K562 (cell line): Measurements from ENCODE around the gene CASD1. TPM values are rescaled to one million over a fixed set of nuclear protein-coding genes. Genes with fewer than 3 reads are reported as not detected.

Experiments used
- ATAC-seq: fragments of 200-7000 bp; cut with Tn5 transposase; 3 replicates; pipeline ENCODE4 v1.9.1; 2020; ENCODE audit warnings: moderate library complexity
- BruUV-seq: library from RNA; stranded (reverse); fragments of 400-500 nt; replicated peaks from 2 replicates; lab custom pipeline; 2021; lab: Mats Ljungman, UMichigan
- CTCF ChIA-PET: fragments of 300-600 bp; formaldehyde crosslinking; extraction: SDS; loops from one replicate; lab custom pipeline; 2021; ENCODE audit warnings: low intra/inter-chr PET ratio; lab: Yijun Ruan, JAX
- POLR2A ChIA-PET: fragments of 300-600, 350-650 bp; sonication (Branson Sonifier 250); formaldehyde crosslinking; extraction: SDS; loops from one replicate; lab custom pipeline; 2021; ENCODE audit warnings: antibody characterized with exemption, inconsistent platforms; lab: Yijun Ruan, JAX
- DNase-seq, 4 experiments: peaks; one replicate each; pipeline versions ENCODE4 v3.0.0 to v3.0.0-alpha.2; 2011 to 2018; ENCODE audit warnings: low spot score in 3 of 4, mixed read lengths in 3 of 4; ENCODE audit errors: extremely low read depth in 1 of 4
- FAIRE-seq: peaks from 2 replicates; lab custom pipeline; 2011; peaks lifted over from hg19 to GRCh38; lab: Jason Lieb, UNC
- H2AFZ ChIP-seq: 2 replicates; pipeline ENCODE4 v1.6.0; 2011; ENCODE audit warnings: low read depth, low read length, control low read depth, inconsistent platforms
- H3K27ac ChIP-seq: fragments of 200-600 bp; 3 replicates; pipeline ENCODE4 v1.8.0; 2011; ENCODE audit warnings: low read depth, mild to moderate bottlenecking, control low read depth, inconsistent platforms, low read length, moderate library complexity, mixed read lengths; ENCODE audit errors: extremely low read depth
- H3K27me3 ChIP-seq, 2 experiments: fragments of 300-600 bp in 1 of 2; 2 replicates in 1 of 2; 3 replicates in 1 of 2; pipeline versions ENCODE4 v1.6.0 to v1.8.0; 2011; ENCODE audit warnings: inconsistent platforms in 2 of 2, low read length in 2 of 2, mild to moderate bottlenecking in 1 of 2, mixed read lengths in 1 of 2, moderate library complexity in 1 of 2; ENCODE audit not compliant: control insufficient read depth in 2 of 2, insufficient read depth in 2 of 2
- H3K36me3 ChIP-seq: fragments of 300-600 bp; 3 replicates; pipeline ENCODE4 v1.8.0; 2011; ENCODE audit warnings: mild to moderate bottlenecking, low read length, inconsistent platforms; ENCODE audit not compliant: control insufficient read depth, insufficient read depth
- H3K4me1 ChIP-seq, 2 experiments: fragments of 200-600 bp in 1 of 2; replicated peaks in 1 of 2; 2 replicates in 1 of 2; 3 replicates in 1 of 2; pipeline versions ENCODE4 v1.5.1 to v1.8.0; 2011; ENCODE audit warnings: inconsistent platforms in 2 of 2, low read length in 2 of 2, mild to moderate bottlenecking in 1 of 2, mixed read lengths in 1 of 2, moderate library complexity in 1 of 2; ENCODE audit not compliant: control insufficient read depth in 2 of 2, insufficient read depth in 2 of 2
- H3K4me2 ChIP-seq: 2 replicates; pipeline ENCODE4 v1.6.1; 2011; ENCODE audit warnings: low read length, control low read depth, inconsistent platforms, mixed read lengths; ENCODE audit not compliant: insufficient read depth
- H3K4me3 ChIP-seq: fragments of 200-600 bp; sonication (generic), shearing (Covaris generic); 2 replicates; pipeline ENCODE4 v1.5.1; 2016; ENCODE audit warnings: control low read depth, inconsistent platforms
- H3K79me2 ChIP-seq: fragments of 200-600 bp; 3 replicates; pipeline ENCODE4 v1.8.0; 2011; ENCODE audit warnings: low read length, inconsistent platforms; ENCODE audit not compliant: control insufficient read depth, insufficient read depth
- H3K9ac ChIP-seq, 2 experiments: 2 replicates each; pipeline versions ENCODE4 v1.6.0 to v1.6.1; 2011; ENCODE audit warnings: low read depth in 2 of 2, low read length in 2 of 2, control low read depth in 1 of 2, inconsistent platforms in 1 of 2, mild to moderate bottlenecking in 1 of 2, mixed read lengths in 1 of 2; ENCODE audit not compliant: insufficient read depth in 1 of 2
- H3K9me1 ChIP-seq: one replicate; pipeline ENCODE4 v1.6.0; 2011; ENCODE audit warnings: inconsistent platforms, mild to moderate bottlenecking, low read length, moderate library complexity; ENCODE audit not compliant: control insufficient read depth, insufficient read depth
- H3K9me3 ChIP-seq: replicated peaks from 2 replicates; pipeline ENCODE4 v1.5.1; 2011; ENCODE audit warnings: low read depth, low read length, inconsistent platforms; ENCODE audit not compliant: control insufficient read depth, insufficient read depth
- H4K20me1 ChIP-seq: replicated peaks from 2 replicates; pipeline ENCODE4 v1.6.1; 2011; ENCODE audit warnings: low read length, inconsistent platforms, mixed read lengths; ENCODE audit not compliant: control insufficient read depth, insufficient read depth
- FOXM1 ChIP-seq, 2 experiments: fragments of 450-650 bp in 1 of 2; sonication (generic) in 1 of 2; formaldehyde crosslinking in 1 of 2; IDR thresholded peaks; 2 replicates each; pipeline versions ENCODE4 v1.6.1 to v1.9.0; 2017 to 2022; ENCODE audit warnings: low read depth in 2 of 2, mild to moderate bottlenecking in 2 of 2, missing genetic modification reagents in 1 of 2, moderate library complexity in 1 of 2
- GATA2 ChIP-seq: sonication (generic); formaldehyde crosslinking; IDR thresholded peaks from 2 replicates; pipeline ENCODE4 v1.4.0; 2020; ENCODE audit warnings: mild to moderate bottlenecking, missing genetic modification reagents
- SNRNP70 ChIP-seq: fragments of 200-400 bp; formaldehyde crosslinking; optimal IDR thresholded peaks from 2 replicates; pipeline ENCODE3; 2017; ENCODE audit warnings: low read depth, low read length
- TAF15 ChIP-seq: fragments of 200-400 bp; formaldehyde crosslinking; IDR thresholded peaks from 2 replicates; pipeline ENCODE4 v1.6.1; 2017; ENCODE audit warnings: mild to moderate bottlenecking, low read depth, low read length, moderate library complexity
- TBL1XR1 ChIP-seq, 2 experiments: IDR thresholded peaks; 2 replicates each; pipeline ENCODE4 v1.6.1; 2012; ENCODE audit warnings: improper control_type of control experiment in 2 of 2, low read length in 2 of 2, mild to moderate bottlenecking in 1 of 2
- TCF7L2 ChIP-seq: fragments of 150-350 bp; IDR thresholded peaks from 2 replicates; pipeline ENCODE4 v1.6.1; 2016; ENCODE audit warnings: low read depth, mild to moderate bottlenecking, low read length, moderate library complexity
- ZNF197 ChIP-seq: fragments of 200-800 bp; sonication (Bioruptor generic); IDR thresholded peaks from 2 replicates; pipeline ENCODE4 v1.6.1; 2016; ENCODE audit warnings: low read depth, missing genetic modification characterization, missing compliant biosample characterization
- WGBS: fragments of 100-300 bp; shearing (Covaris generic); methylation state at CpG from one replicate; pipeline ENCODE4 v1.1.6; 2016; ENCODE audit warnings: low coverage, mixed read lengths; ENCODE audit not compliant: insufficient coverage; ENCODE audit errors: missing lambda C conversion rate; 5-methylcytosine and 5-hydroxymethylcytosine counted together
- in situ Hi-C: fragments of 300-500 bp; cut with MboI; formaldehyde crosslinking; loops from 4 replicates; pipeline ENCODE4 v1.15.0; 2018; ENCODE audit warnings: inconsistent platforms, mixed read lengths
- intact Hi-C: fragments of 100-400 bp; cut with micrococcal nuclease; formaldehyde crosslinking; loops from 2 replicates; pipeline ENCODE4 v1.14.2; 2022
- polyA plus RNA-seq, 8 experiments: library from polyadenylated mRNA; depleted of rRNA in 4 of 8; stranded (reverse) in 5 of 8; unstranded in 3 of 8; fragments of >200 nt; fragmentation: Nextera tagmentation in 2 of 8; fragmentation: Illumina TruSeq in 1 of 8; extraction: Ambion mirVana in 2 of 8; extraction: Trizol in 1 of 8; gene quantifications; 2 replicates each; pipeline versions ENCODE4 v1.2.1 to v1.2.3, GENCODE V29; 2011 to 2014; ENCODE audit warnings: inconsistent platforms in 1 of 8, missing spikeins in 1 of 8
- total RNA-seq, 7 experiments: library from RNA; depleted of rRNA in 6 of 7; stranded (reverse); fragments of >200 nt in 6 of 7; fragmentation: Illumina TruSeq in 2 of 7; extraction: Trizol in 2 of 7; gene quantifications; 2 replicates each; pipeline versions ENCODE4 v1.2.1 to v1.2.3, GENCODE V29; 2011 to 2021; ENCODE audit warnings: low replicate concordance in 1 of 7
- TF ChIP-seq, protein P1 (sequence below): sonication (generic); formaldehyde crosslinking; IDR thresholded peaks from 2 replicates; pipeline ENCODE4 v1.8.0; 2022; ENCODE audit warnings: mild to moderate bottlenecking, missing genetic modification reagents
- TF ChIP-seq, protein P2 (sequence below): fragments of 450-650 bp; IDR thresholded peaks from 2 replicates; pipeline ENCODE4 v1.6.1; 2014; ENCODE audit warnings: low read depth, mild to moderate bottlenecking, moderate library complexity, borderline replicate concordance
- TF ChIP-seq, protein P3 (sequence below): fragments of 250-450 bp; sonication (Bioruptor Pico); IDR thresholded peaks from 2 replicates; pipeline ENCODE4 v1.5.0; 2021

The CASD1 gene
- total and polyA plus RNA-seq, 9 of the 15 experiments (the other 6 are each of a cell fraction or from before 2014, with no cell fraction given): 1.2 to 8.2 (median 4.8) TPM

DNA sequence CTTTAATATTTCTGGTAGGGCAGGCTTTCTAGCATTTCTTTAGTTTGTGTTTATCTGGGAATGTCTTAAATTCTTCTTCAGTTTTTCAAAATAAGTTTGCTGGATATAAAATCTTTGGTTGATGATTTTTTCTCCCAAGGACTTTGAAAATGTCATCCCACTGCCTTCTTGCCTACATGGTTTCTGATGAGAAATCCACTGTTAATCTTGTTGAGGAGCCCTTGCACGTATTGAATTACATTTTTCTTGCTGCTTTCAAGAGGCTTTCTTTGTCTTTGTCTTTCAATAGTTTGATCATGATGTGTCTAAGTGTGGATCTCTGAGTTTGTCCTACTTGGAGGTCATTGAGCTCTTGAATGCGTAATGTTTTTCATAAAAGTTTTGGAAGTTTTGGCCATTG, 66.0 kb downstream of the CASD1 start:
- intact Hi-C loops: no loop called here
- no peaks in the 10 kb centered on the region for H3K79me2 ChIP-seq
- ChIA-PET CTCF (no interaction called here), POLR2A (interaction anchor here (0.6 kb wide), 1 partner anchor 445 kb away, joined by 3 read pairs; no protein-coding TSS in a partner anchor)
- H3K9me1 ChIP-seq: no peaks in the 10 kb centered on the region
- no peaks in the 10 kb centered on the region for H3K27me3 ChIP-seq
- H3K27ac ChIP-seq: no peak overlapping the region
- H2AFZ ChIP-seq: no peak overlapping the region
- in situ Hi-C loops: no loop called here
- WGBS: 0% methylated on average over 2 of the region's 2 CpGs
- no peaks in the 10 kb centered on the region for H3K9me3 ChIP-seq
- H3K9ac ChIP-seq: no peak overlapping the region
- BruUV-seq: no TSS peak
- TF ChIP-seq GATA2 (CRISPR knock-in tag) (no peak), TCF7L2 (no peak), SNRNP70 (no peak), TBL1XR1 (IDR thresholded peaks at IDR 0.05; ENCODE audit: low read length in 2 of 2) (no peak), TAF15 (no peak), FOXM1 (IDR thresholded peaks at IDR 0.05; ENCODE audit: low read depth) (no peak), FOXM1 (CRISPR knock-in tag; IDR thresholded peaks at IDR 0.05; ENCODE audit: low read depth) (no peak), ZNF197 (CRISPR knock-in tag) (no peak)
- TF ChIP-seq, protein P1, sequence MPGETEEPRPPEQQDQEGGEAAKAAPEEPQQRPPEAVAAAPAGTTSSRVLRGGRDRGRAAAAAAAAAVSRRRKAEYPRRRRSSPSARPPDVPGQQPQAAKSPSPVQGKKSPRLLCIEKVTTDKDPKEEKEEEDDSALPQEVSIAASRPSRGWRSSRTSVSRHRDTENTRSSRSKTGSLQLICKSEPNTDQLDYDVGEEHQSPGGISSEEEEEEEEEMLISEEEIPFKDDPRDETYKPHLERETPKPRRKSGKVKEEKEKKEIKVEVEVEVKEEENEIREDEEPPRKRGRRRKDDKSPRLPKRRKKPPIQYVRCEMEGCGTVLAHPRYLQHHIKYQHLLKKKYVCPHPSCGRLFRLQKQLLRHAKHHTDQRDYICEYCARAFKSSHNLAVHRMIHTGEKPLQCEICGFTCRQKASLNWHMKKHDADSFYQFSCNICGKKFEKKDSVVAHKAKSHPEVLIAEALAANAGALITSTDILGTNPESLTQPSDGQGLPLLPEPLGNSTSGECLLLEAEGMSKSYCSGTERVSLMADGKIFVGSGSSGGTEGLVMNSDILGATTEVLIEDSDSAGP (CRISPR knock-in tag): no peak
- TF ChIP-seq, protein P2, sequence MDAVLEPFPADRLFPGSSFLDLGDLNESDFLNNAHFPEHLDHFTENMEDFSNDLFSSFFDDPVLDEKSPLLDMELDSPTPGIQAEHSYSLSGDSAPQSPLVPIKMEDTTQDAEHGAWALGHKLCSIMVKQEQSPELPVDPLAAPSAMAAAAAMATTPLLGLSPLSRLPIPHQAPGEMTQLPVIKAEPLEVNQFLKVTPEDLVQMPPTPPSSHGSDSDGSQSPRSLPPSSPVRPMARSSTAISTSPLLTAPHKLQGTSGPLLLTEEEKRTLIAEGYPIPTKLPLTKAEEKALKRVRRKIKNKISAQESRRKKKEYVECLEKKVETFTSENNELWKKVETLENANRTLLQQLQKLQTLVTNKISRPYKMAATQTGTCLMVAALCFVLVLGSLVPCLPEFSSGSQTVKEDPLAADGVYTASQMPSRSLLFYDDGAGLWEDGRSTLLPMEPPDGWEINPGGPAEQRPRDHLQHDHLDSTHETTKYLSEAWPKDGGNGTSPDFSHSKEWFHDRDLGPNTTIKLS: no peak
- TF ChIP-seq, protein P3, sequence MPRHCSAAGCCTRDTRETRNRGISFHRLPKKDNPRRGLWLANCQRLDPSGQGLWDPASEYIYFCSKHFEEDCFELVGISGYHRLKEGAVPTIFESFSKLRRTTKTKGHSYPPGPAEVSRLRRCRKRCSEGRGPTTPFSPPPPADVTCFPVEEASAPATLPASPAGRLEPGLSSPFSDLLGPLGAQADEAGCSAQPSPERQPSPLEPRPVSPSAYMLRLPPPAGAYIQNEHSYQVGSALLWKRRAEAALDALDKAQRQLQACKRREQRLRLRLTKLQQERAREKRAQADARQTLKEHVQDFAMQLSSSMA (CRISPR knock-in tag): no peak
- no peak overlapping the region for H3K4me3 ChIP-seq
- H3K4me1 ChIP-seq: no peaks in the 10 kb centered on the region
- no peaks in the 10 kb centered on the region for H3K36me3 ChIP-seq
- H4K20me1 ChIP-seq: no peaks in the 10 kb centered on the region
- H3K4me2 ChIP-seq: no peak overlapping the region
- DNase-seq (no peak), FAIRE-seq (no peak), ATAC-seq (no peak)
